ENCODE measurements around the gene PPM1N. TPM values are rescaled to one million over a fixed set of nuclear protein-coding genes. Genes with fewer than 3 reads are reported as not detected.

Gene PPM1N
- total and polyA plus RNA-seq, 2 of the 13 experiments (the other 11 are each of a cell fraction or from before 2014, with no cell fraction given): 0.31 to 1.8 TPM

DNA sequence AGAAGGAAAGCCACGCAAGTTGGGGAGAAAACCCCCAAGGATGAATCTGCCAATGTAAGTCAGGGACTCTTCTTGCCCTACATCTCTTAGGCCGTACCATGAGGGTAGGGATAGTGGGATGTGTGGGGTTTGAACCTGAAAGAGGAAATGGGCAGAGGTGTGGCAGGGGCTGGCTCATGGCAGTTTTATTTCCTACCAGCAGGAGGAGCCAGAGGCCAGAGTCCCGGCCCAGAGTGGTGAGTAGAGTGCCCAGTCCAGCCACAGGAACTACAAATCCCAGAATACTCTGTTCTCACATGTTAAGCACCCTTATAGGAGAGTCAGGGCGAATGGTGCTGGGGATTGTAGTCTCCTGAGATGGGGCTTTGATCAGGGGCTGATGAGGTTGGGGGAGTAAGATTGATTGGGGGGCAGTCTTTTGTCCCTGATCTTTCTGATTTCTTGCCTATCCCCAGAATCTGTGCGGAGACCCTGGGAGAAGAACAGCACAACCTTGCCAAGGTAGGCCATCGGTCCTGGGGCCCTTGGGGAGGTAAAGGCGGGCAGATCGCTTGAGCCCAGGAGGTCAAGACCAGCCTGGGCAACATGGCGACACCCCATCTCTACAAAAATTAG lies 25.5 kb downstream of the PPM1N start (continued):
- TF ChIP-seq FOXK2 (IDR thresholded peaks at IDR 0.05) (no peak), RNF2 (conservative IDR thresholded peaks at IDR 0.05; ENCODE audit: low read depth) (no peak), ZNF354B (CRISPR knock-in tag; IDR thresholded peaks at IDR 0.05) (no peak), ZBTB42 (CRISPR knock-in tag; IDR thresholded peaks at IDR 0.05) (no peak), ZNF558 (CRISPR knock-in tag; IDR thresholded peaks at IDR 0.05; ENCODE audit: borderline replicate concordance) (no peak), HES4 (CRISPR knock-in tag; IDR thresholded peaks at IDR 0.05; ENCODE audit: borderline replicate concordance) (no peak), KLF15 (CRISPR knock-in tag; IDR thresholded peaks at IDR 0.05; ENCODE audit: borderline replicate concordance) (no peak), TBX3 (IDR thresholded peaks at IDR 0.05; ENCODE audit: borderline replicate concordance) (no peak), KDM3A (CRISPR knock-in tag; IDR thresholded peaks at IDR 0.05; ENCODE audit: low read depth) (no peak), ZNF484 (CRISPR knock-in tag; IDR thresholded peaks at IDR 0.05; ENCODE audit: borderline replicate concordance, low read depth) (no peak), ZNF343 (CRISPR knock-in tag; IDR thresholded peaks at IDR 0.05) (no peak), FOSL2 (CRISPR knock-in tag; IDR thresholded peaks at IDR 0.05) (no peak), TEAD3 (CRISPR knock-in tag; optimal IDR thresholded peaks at IDR 0.05; ENCODE audit: borderline replicate concordance) (no peak), TEAD2 (CRISPR knock-in tag; IDR thresholded peaks at IDR 0.05) (no peak), ZNF138 (CRISPR knock-in tag; IDR thresholded peaks at IDR 0.05; ENCODE audit: low read depth) (no peak), PAX8 (CRISPR knock-in tag; IDR thresholded peaks at IDR 0.05; ENCODE audit: borderline replicate concordance) (no peak)
- TF ChIP-seq, protein P1, sequence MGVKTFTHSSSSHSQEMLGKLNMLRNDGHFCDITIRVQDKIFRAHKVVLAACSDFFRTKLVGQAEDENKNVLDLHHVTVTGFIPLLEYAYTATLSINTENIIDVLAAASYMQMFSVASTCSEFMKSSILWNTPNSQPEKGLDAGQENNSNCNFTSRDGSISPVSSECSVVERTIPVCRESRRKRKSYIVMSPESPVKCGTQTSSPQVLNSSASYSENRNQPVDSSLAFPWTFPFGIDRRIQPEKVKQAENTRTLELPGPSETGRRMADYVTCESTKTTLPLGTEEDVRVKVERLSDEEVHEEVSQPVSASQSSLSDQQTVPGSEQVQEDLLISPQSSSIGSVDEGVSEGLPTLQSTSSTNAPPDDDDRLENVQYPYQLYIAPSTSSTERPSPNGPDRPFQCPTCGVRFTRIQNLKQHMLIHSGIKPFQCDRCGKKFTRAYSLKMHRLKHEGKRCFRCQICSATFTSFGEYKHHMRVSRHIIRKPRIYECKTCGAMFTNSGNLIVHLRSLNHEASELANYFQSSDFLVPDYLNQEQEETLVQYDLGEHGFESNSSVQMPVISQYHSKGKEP (CRISPR knock-in tag; IDR thresholded peaks at IDR 0.05): no peak
- TF ChIP-seq, protein P2, sequence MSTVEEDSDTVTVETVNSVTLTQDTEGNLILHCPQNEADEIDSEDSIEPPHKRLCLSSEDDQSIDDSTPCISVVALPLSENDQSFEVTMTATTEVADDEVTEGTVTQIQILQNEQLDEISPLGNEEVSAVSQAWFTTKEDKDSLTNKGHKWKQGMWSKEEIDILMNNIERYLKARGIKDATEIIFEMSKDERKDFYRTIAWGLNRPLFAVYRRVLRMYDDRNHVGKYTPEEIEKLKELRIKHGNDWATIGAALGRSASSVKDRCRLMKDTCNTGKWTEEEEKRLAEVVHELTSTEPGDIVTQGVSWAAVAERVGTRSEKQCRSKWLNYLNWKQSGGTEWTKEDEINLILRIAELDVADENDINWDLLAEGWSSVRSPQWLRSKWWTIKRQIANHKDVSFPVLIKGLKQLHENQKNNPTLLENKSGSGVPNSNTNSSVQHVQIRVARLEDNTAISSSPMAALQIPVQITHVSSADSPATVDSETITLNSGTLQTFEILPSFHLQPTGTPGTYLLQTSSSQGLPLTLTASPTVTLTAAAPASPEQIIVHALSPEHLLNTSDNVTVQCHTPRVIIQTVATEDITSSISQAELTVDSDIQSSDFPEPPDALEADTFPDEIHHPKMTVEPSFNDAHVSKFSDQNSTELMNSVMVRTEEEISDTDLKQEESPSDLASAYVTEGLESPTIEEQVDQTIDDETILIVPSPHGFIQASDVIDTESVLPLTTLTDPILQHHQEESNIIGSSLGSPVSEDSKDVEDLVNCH (CRISPR knock-in tag; IDR thresholded peaks at IDR 0.05): no peak
- TF ChIP-seq, protein P3, sequence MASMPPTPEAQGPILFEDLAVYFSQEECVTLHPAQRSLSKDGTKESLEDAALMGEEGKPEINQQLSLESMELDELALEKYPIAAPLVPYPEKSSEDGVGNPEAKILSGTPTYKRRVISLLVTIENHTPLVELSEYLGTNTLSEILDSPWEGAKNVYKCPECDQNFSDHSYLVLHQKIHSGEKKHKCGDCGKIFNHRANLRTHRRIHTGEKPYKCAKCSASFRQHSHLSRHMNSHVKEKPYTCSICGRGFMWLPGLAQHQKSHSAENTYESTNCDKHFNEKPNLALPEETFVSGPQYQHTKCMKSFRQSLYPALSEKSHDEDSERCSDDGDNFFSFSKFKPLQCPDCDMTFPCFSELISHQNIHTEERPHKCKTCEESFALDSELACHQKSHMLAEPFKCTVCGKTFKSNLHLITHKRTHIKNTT (CRISPR knock-in tag; IDR thresholded peaks at IDR 0.05): no peak
- TF ChIP-seq, protein P4, sequence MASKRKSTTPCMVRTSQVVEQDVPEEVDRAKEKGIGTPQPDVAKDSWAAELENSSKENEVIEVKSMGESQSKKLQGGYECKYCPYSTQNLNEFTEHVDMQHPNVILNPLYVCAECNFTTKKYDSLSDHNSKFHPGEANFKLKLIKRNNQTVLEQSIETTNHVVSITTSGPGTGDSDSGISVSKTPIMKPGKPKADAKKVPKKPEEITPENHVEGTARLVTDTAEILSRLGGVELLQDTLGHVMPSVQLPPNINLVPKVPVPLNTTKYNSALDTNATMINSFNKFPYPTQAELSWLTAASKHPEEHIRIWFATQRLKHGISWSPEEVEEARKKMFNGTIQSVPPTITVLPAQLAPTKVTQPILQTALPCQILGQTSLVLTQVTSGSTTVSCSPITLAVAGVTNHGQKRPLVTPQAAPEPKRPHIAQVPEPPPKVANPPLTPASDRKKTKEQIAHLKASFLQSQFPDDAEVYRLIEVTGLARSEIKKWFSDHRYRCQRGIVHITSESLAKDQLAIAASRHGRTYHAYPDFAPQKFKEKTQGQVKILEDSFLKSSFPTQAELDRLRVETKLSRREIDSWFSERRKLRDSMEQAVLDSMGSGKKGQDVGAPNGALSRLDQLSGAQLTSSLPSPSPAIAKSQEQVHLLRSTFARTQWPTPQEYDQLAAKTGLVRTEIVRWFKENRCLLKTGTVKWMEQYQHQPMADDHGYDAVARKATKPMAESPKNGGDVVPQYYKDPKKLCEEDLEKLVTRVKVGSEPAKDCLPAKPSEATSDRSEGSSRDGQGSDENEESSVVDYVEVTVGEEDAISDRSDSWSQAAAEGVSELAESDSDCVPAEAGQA (IDR thresholded peaks at IDR 0.05; ENCODE audit: low read depth): no peak
- TF ChIP-seq, protein P4 (CRISPR knock-in tag; IDR thresholded peaks at IDR 0.05; ENCODE audit: borderline replicate concordance): no peak
